Skeletal muscle cell (primary cell): ENCODE results near the gene CIB4.

Source experiments
- DNase-seq: peaks from one replicate; pipeline ENCODE4 v3.0.0-alpha.2; 2010; ENCODE audit warnings: low read depth
- H3K4me3 ChIP-seq: 2 replicates; pipeline ENCODE4 v1.5.1; 2011; ENCODE audit warnings: low read depth, mild to moderate bottlenecking, control low read depth, low read length, moderate library complexity

The CIB4 gene

DNA sequence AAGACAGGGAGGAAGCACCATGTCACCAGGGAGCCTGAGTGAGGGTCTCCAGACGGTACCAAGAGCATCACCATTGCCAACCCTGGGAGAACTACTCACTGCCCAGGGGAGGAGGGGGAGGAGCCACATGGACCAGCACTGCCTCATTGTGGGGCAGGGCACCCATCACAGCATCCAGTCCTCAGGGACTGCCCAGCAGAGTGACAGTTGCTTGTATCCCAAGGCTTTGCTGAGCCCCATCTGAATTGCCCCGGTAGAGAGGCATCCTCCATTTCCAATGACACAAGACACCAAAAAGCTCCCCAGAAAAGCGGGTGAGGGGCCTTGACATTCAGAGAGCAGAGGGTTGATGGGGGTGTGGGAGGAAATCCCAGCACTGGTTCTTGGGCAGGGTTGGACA, 6.8 kb upstream of the CIB4 start:
- DNase-seq: no peak
- no peak overlapping the region for H3K4me3 ChIP-seq

DNA sequence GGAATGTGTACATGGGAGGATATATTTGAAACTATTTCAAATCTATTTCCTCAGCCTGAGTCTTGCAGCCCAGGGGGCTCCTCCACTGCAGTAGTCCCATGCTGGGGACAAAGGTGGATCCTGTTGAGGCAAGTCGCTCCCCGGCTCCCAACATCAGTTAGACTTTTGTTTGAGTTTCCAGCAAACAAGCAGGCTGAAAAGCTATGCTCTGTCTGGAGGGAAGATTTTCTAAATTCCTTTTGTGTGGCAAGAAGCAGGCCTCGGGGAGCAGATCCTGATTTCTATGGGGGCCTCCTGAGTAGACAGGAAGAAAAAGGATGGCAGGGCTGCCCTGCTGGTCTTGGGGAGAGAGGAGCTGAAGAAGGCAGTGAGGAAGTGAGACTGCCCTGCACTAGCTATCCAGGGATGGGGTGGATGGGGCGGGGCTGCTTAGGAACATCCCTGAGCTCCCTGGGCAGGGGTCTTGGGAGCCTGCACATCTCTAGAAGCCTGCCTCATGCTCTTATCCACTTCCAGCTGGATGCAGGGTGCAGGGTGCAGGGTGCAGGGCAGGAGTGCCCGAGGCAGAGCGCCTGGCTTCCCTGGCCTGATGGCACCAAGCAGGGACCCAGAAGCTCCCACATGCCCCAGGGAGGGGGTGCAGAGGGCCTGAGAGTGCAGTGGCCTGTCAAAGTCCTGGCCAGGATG, 6.0 kb upstream of the CIB4 start:
- no peak overlapping the region for H3K4me3 ChIP-seq
- DNase-seq: no peak

DNA sequence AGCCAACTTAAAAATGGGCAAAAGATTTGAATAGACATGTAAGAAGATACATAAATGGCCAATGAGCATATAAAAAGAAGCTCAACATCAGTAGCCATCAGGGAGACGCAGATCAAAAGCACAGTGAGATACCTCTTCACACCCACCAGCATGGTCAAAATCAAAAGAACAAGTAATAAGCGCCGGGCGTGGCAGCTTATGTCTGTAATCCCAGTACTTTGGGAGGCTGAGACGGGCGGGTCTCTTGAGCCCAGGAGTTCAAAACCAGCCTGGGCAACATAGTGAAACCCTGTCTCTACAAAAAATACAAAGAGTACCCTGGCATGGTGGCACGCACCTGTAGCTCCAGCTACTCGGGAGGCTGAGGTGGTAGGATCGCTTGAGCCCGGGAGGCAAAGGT, 4.6 kb upstream of the CIB4 start:
- DNase-seq: no peak

DNA sequence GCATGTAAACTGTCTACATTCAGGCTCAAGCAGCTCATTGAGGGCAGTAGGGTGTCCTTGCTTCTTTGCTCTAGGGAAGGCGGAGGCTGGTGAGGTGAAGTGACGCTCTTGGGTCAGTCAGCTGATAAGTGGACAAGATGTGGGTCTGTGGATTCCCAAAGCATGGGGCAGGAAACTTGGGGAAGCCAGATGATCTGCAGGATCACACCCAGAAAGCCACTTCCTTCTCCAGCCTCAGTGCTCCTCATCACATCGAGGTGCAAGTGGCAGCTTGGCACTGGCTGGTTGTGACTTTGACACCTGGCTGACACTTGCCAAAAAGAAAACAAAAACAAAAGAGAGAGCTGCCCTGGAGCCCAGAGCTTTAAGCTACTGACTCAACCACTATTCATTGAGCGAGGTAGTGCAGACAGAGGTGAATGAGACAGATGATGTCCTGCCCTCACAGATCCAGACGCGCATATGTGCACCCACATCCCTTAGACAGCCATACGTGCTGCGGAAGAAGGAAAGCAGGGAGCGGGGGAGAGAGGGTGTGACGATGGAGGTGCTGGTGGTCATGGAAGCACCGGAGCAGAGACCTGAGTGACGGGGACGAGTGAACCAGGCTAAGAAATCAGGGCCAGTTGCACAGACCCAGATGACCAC, 3.1 kb upstream of the CIB4 start:
- H3K4me3 ChIP-seq: no peak overlapping the region
- DNase-seq: no peak

More for the DNA sequence above, 4.6 kb upstream of the CIB4 start:
- no peak overlapping the region for H3K4me3 ChIP-seq

DNA sequence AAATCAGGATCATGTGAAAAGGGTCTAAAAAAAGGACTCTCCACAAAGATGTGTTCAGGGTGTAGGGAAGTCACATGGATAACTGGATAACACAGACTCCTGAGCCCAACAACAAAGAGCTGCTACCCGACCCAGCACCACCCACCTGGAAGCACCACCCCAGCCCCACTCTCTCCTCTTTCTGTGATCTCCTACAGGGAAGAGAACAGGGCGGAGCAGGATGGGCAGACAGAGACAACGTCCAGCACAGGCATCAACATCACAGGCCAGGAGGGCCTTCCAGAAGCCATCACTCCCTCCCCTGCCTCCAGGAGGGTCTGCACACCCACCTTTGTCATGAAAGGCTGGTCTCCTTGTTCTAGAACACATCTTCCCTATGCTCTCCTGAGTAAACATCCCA, 1.3 kb upstream of the CIB4 start:
- no peak for DNase-seq

DNA sequence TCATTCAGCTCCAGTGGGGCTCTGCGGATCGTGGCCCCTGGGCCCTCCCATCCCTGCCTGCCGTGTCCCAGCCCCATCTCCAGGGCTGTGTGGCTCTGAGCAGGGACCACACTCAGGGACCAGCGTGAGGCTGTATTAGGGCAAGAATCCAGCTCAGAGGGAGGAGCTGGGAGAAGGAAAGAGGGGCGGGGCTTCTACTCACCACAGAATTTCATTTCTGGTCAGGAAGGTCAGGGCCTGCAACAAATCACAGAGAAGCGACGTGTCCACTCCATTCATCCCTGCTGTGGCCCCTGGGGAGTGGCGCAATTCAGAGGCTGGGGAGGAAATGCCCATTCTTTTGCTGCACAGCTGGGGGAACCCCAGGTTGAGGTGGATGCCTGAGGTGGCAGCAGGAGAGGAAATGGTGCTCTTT, 828 bp downstream of the CIB4 start:
- DNase-seq: peak; percentile 26
- no peak overlapping the region for H3K4me3 ChIP-seq

More for the DNA sequence above, 1.3 kb upstream of the CIB4 start:
- H3K4me3 ChIP-seq: no peak overlapping the region

DNA sequence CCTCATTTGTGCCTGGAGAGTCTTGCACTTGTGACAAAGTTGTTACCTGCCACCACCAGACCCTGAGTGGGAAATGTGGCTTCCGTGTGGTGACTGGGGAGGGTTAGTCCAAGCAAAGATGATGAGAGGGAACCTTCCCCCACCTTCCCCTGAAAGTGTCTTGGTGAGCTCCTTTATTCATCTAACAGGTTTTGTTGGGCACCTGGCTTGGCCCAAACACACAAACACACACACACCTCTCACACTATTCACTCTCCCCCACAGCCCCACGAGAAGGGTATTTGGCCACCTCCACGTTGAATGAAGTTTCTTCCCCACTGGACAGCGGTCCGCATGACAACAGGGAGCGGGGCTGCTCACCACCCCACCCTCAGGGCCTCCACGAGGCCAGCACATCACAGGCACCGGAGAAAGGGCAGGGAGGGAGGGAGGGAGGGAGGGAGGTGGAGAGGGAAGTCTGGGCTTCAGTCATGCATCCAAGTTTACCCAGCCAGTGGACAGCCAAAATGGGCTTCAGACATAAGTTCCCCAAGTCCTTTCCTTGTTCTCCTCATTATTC, 1.4 kb downstream of the CIB4 start:
- no peak overlapping the region for H3K4me3 ChIP-seq
- no peak for DNase-seq

DNA sequence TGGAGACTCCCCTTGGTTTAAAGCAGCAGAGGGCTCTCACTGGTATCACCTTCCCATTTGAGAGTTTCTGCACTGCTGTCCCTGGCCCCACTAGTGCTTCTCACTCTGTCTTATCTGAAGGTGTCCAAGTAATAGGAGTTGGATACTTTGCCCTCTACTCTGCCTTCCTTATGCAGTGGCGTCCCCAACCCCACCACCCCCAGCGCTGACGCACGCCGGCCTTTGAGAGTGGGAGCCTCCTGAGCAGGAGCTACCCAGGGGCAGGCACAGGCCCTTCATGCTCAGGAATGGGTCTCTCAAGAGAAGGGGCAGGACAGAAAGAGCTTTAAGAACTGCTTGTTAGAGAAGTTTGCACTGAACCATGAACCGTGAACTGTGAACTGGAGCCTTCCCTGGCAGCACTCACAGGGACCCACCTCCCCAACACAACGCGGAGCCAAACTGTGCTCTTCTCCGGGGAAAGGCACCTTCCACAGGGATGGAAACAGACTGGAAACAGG, 3.3 kb downstream of the CIB4 start:
- DNase-seq: no peak
- no peak overlapping the region for H3K4me3 ChIP-seq

DNA sequence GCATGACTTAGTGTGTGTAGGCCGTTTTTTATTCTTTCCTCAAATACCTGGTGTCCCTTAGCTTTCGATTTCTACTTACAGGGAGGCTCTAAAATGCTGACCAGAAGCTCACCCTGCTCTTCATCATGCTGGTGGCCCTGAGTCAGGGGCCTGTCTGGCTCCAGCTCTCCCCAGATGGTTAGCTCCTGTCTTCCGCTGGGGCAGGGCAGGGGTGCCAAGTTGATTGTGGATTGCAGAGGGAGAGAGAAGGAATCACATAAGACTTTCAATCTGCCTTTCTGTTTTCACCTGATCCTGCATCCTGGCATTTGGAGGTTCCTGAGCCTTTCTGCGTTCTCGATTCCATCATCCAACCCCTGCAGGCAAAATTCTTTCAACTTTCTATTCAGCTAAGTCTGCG, 4.2 kb downstream of the CIB4 start:
- H3K4me3 ChIP-seq: no peak overlapping the region

DNA sequence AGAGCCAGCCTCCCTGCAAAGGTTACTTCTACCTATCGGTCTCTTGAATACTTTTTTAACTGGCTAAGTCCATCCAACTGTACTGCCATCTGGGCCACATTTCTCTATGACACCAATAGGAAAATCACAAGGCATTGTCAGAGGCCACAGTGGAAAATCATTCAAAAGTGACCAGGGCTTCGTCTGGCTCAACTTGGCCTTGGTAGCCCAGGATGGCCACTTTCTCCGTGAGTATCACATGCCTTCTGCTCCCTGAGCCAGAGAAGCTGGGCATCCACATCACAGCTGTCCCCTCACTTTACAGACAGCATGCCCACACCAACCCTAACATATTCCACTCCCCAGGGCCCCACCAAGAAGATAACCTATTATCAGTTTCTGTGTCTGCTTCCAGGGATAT, 5.8 kb downstream of the CIB4 start:
- no peak overlapping the region for H3K4me3 ChIP-seq
- DNase-seq: no peak

More for the DNA sequence above, 4.2 kb downstream of the CIB4 start:
- no peak for DNase-seq

DNA sequence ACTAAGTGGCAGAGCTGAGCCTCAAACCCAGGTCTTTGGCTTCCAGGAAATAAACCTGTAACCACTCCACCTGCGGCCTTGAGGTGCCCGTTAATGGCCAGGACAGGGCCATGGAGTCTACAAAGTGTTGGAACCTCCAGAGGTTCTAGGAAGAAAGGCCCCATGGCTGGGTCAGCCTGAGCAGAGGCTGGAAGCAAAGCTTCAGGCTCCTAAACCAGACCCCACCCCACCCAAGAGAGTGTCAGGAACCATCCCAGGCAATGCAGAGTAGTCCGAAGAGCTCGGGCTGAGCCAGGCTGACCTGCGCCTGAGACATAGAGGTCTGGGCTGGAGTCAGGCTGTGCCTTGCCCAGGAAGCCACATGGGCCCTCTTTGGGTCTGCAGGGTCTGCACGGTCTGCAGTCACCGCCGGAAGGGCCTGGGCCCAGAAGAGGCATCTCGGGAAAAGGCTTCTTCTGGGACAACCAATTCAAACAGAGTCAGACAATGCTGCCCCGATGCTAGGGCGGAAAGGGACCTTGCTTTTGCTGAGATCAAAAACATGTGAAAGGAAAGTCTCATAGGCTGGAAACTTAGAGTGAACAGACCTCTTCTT, 6.4 kb downstream of the CIB4 start:
- no peak overlapping the region for H3K4me3 ChIP-seq
- DNase-seq: no peak

DNA sequence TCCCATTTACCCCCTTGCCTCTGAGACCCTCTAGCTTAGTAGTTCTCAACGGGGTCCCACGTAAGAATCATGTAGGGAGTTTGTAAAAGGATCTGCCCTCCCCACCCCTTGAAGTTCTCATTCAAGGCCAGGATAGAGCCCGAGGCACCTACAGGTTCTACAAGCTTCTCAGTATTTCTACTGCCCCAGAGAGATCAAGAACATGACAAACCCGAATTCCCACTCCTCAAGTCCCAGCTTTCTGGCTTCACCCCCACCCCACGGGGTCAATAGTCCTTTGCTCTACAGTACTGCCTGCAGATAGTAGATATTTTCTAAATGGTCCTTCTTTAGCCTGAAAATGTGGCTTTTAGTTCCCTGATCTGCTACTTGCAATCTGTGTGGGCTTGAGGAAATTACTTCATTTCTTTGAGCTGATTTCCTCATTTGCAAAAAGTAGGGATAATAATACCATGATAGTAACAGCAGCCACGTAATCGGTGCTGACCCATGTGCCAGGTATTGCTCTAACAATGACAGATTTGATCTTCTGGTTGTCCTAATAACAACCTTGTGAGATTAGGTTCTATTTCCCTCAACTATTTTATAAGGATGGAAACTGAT, 7.1 kb downstream of the CIB4 start:
- H3K4me3 ChIP-seq: no peak overlapping the region
- DNase-seq: no peak

DNA sequence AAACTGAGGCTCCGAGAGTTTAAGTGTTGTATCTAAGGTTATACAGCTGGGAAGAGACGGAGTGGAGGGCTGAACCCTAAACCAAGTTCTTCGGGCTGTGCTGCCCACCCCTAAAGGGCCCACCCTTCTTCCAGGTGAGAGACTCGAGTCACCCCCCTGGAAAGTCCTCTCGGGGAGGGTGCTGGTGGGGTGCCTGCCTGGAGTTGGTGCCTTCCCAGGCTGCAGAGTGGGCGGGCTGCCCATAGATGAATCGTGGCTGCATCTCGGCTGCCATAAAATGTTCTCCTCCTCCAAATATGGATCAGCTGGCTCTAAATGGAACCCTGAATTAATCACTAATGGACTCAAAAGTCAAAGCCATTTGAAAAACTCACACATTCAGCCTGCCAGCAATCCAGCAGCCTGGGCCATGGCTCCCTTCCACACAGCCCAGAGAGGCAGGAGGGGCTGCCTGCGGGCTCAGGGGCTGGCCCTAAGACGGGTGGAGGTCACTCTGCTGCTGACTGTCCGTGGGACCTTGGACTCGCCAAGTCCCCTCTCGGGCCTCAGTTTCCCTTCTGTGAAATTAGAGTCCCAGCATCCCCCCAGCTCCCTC, 7.7 kb downstream of the CIB4 start:
- DNase-seq: no peak
- no peak overlapping the region for H3K4me3 ChIP-seq

DNA sequence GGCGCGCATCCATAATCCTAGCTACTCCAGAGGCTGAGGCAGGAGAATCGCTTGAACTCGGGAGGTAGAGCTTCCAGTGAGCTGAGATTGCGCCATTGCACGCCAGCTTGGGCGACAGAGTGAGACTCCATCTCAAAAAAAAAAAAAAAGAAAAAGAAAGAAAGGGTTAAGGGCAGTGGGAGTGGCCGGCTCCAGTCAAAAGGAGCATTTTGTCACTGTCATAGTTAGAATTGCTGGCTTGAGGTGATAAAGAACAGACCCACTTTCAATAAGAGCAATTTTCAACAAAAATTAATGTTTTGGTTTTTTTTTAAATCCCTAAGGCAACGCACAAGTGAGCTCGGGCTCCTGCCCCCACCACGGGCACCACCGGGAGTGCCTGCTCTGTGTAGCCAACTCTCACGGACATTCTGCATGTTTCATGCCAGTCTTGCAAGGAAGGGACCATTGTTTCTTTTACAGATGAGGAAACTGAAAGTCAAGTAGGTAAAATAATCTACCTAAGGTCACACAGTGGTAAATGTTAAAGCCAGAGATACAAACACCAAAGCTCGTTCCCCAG, 8.5 kb downstream of the CIB4 start:
- H3K4me3 ChIP-seq: no peak overlapping the region

DNA sequence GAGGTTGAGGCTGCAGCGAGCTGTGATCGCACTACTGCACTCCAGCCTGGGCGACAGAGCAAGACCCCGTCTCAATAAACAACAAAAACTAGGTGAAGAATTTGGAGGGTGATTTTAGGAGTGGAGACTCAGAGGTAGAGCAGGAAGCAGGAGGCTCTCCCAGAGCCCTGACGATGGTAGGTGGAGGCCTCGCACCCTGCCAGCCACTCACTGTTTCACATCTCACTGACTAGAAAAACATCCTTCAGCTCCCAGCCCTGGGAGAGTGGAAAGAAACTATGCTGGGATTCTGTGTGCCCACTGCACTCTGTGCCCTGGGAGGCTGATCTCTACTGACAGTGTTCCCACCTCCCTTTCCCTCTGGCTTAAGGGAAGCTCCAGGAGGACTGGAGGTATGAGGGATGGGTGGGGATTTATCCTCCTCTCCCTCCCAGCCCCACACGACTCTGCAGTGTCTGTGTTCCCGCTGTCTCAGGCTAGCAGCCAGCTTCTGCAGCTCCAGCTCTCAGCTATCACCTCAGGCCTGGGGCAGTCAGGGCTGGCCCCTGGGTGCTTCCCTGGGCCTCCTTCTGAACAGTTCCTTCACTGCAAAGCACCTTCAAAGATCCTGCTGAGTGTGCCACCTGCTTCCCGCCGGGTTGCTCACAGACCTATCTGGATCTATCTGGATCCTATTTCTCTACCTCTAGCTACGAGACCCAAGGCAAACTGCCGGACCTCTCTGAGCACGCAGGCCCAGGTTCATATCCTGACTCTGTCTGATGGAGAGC, 9.6 kb downstream of the CIB4 start:
- H3K4me3 ChIP-seq: no peak overlapping the region
- DNase-seq: no peak

More for the DNA sequence above, 8.5 kb downstream of the CIB4 start:
- no peak for DNase-seq

DNA sequence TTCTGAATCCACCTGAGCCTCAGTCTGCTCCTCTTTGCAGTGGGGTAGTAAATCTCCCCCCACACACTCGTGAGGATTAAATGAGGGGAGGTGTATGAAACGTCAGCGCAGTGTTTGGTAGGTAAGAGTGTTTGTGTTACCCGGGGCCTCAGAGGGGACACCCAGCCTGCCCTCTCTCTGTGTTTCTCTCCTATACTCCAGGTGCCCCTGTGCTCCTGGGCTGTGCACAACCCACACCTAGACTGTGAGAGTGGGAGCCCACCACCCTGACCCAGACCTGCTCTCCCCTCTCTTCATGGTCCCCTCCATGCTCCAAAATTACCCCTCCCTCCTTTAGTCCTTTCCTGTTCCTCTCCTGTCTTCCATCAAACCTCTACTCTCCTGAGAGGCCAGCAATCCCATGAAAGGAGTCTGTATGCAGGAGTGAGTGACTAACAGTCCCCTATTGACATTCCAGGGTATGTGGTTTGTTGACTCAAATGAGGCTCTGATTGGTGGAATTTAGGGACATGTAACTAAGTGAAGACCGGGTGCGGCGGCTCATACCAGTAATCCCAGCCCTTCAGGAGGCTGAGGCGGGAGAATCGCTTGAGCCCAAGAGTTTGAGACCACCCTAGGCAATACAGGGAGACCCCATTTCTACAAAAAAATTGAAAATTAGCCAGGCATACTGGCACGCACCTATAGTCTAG, 10.4 kb downstream of the CIB4 start:
- H3K4me3 ChIP-seq: no peak overlapping the region
- DNase-seq: no peak

DNA sequence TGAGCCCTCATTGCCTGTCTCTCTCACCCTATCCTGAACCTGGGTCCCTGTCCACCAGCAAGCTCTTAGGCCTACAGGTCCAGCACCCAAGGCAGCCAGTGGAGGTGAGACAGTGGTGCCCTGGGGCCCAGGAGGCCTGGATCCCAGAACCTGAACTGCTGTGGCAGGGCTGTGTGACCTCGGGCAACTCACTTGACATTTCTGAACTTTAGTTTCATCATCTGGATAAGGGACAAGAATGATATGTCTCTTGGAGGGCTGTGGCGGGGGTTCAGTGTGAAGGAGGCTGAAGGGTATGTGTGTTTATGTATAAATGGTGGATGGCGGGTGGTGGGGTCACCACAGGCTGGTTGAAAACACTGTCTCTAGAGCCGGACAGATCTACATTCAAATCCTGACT, 10.9 kb downstream of the CIB4 start:
- DNase-seq: no peak
- H3K4me3 ChIP-seq: no peak overlapping the region

DNA sequence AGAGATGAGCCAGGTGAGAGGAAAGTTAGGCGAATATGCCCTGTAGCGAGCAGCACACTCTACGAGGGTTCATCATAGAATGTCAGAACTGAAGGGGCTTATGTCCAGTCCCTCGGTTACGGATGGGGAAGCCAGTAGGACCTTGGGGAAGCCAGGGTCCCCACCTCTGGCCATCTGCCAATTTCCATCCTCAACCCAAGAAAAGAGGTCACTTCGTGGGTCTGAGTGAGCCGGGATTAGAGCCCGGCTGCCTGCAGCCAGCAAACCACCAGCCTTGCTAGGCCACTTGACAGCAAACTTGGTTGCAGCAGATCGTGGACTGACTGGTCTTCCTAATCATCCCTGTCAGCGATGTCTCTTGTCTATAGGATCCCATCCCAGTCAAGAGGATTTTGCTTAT, 11.4 kb downstream of the CIB4 start:
- no peak overlapping the region for H3K4me3 ChIP-seq
- DNase-seq: no peak
